Measurements from ENCODE around the gene GNAI1.

- TF ChIP-seq POLR2A (IDR thresholded peaks at IDR 0.05), result no peak
- no peak for TF ChIP-seq CTCF (IDR thresholded peaks at IDR 0.05)
- TF ChIP-seq POLR2AphosphoS5 (IDR thresholded peaks at IDR 0.05; ENCODE audit: insufficient read depth in 1 of 2, low read depth in 1 of 2), result no peak
These were observed 130.3 kb downstream of the GNAI1 start for GRCh38 chr7:80264769-80265495.

All from vagina (tissue), 2 donors.